Common myeloid progenitor, CD34-positive (primary cell): ENCODE results near the gene PDHA1.

Experiments
- CTCF ChIA-PET: fragments of 350-600 bp; sonication (Branson Sonifier 250); formaldehyde crosslinking; loops from one replicate; lab custom pipeline; 2021; ENCODE audit warnings: antibody characterized with exemption; lab: Charles Lee
- POLR2A ChIA-PET: fragments of 350-600 bp; sonication (Branson Sonifier 250); formaldehyde crosslinking; loops from one replicate; lab custom pipeline; 2021; ENCODE audit warnings: antibody characterized with exemption; lab: Charles Lee
- DNase-seq, 3 donors: peaks; one replicate each; pipeline versions ENCODE4 v3.0.0 to v3.0.0-alpha.2; 2013
- H3K27ac ChIP-seq, 2 experiments: 1 replicate in 1 of 2; 2 replicates in 1 of 2; pipeline ENCODE4 v1.7.0; 2013; ENCODE audit warnings: inconsistent platforms in 2 of 2, low read length in 2 of 2, mild to moderate bottlenecking in 2 of 2, low read depth in 1 of 2, moderate library complexity in 1 of 2; ENCODE audit not compliant: severe bottlenecking in 2 of 2, insufficient read depth in 1 of 2, poor library complexity in 1 of 2
- H3K27me3 ChIP-seq, 5 experiments: replicated peaks in 2 of 5; 1 replicate in 3 of 5; 2 replicates in 2 of 5; pipeline versions ENCODE4 v1.6.1 to v1.7.0; 2013; ENCODE audit warnings: low read length in 4 of 5, mild to moderate bottlenecking in 2 of 5, moderate library complexity in 2 of 5, inconsistent platforms in 1 of 5; ENCODE audit not compliant: insufficient read depth in 5 of 5, control insufficient read depth in 4 of 5
- H3K36me3 ChIP-seq, 4 experiments: 1 replicate in 2 of 4; 2 replicates in 2 of 4; pipeline versions ENCODE4 v1.6.1 to v1.7.0; 2013; ENCODE audit warnings: low read length in 3 of 4, control low read depth in 1 of 4, mild to moderate bottlenecking in 1 of 4; ENCODE audit not compliant: control insufficient read depth in 4 of 4, insufficient read depth in 4 of 4
- H3K4me1 ChIP-seq, 4 experiments: 1 replicate in 3 of 4; 2 replicates in 1 of 4; pipeline versions ENCODE4 v1.6.1 to v1.7.1; 2013; ENCODE audit warnings: low read length in 3 of 4, mild to moderate bottlenecking in 3 of 4, control low read depth in 1 of 4, inconsistent platforms in 1 of 4, moderate library complexity in 1 of 4; ENCODE audit not compliant: control insufficient read depth in 4 of 4, insufficient read depth in 4 of 4; ENCODE audit errors: control extremely low read depth in 1 of 4
- H3K4me3 ChIP-seq, 7 experiments: 1 replicate in 4 of 7; 2 replicates in 3 of 7; pipeline versions ENCODE4 v1.5.1 to v1.7.0; 2013; ENCODE audit warnings: mild to moderate bottlenecking in 7 of 7, low read length in 6 of 7, moderate library complexity in 6 of 7, inconsistent platforms in 2 of 7, low read depth in 2 of 7, control low read depth in 1 of 7; ENCODE audit not compliant: insufficient read depth in 4 of 7, control insufficient read depth in 1 of 7; ENCODE audit errors: extremely low read depth in 1 of 7
- H3K9me3 ChIP-seq, 5 experiments: 1 replicate in 4 of 5; 2 replicates in 1 of 5; pipeline versions ENCODE4 v1.6.1 to v1.7.1; 2013; ENCODE audit warnings: low read length in 4 of 5, mild to moderate bottlenecking in 2 of 5, inconsistent platforms in 1 of 5, low read depth in 1 of 5, moderate library complexity in 1 of 5; ENCODE audit not compliant: control insufficient read depth in 4 of 5, insufficient read depth in 2 of 5; ENCODE audit errors: control extremely low read depth in 1 of 5
- WGBS: methylation state at CpG from one replicate; pipeline ENCODE4 v1.1.5; 2013; ENCODE audit not compliant: insufficient coverage; 5-methylcytosine and 5-hydroxymethylcytosine counted together

The PDHA1 gene

GRCh38 chrX:19388064-19388679 lies 44.4 kb downstream of the PDHA1 start:
- no peak for DNase-seq
- Histone ChIP-seq H3K4me3 (no peak overlapping the region), H3K9me3 (peaks cover 0 to 3% (median 0%) of the 10 kb centered on the region in 5 experiments), H3K36me3 (no peaks in the 10 kb centered on the region), H3K4me1 (peaks cover 0 to 3% (median 0%) of the 10 kb centered on the region in 4 experiments), H3K27ac (no peak overlapping the region), H3K27me3 (peaks cover 0 to 3% (median 0%) of the 10 kb centered on the region in 5 experiments)
- ChIA-PET CTCF (no interaction called here), POLR2A (no interaction called here)
- WGBS: 87% methylated on average over 12 of the region's 13 CpGs

GRCh38 chrX:19388741-19389140 lies 45.0 kb downstream of the PDHA1 start:
- Histone ChIP-seq H3K36me3 (no peaks in the 10 kb centered on the region), H3K4me1 (peaks cover 0 to 3% (median 0%) of the 10 kb centered on the region in 4 experiments), H3K27ac (no peak overlapping the region), H3K9me3 (peaks cover 0 to 3% (median 0%) of the 10 kb centered on the region in 5 experiments), H3K27me3 (peaks cover 0 to 3% (median 0%) of the 10 kb centered on the region in 5 experiments), H3K4me3 (no peak overlapping the region)
- DNase-seq: no peak
- WGBS: 92% methylated on average over 6 of the region's 8 CpGs
- CTCF ChIA-PET: no interaction called here
- POLR2A ChIA-PET: no interaction called here

GRCh38 chrX:19389227-19389845 lies 45.6 kb downstream of the PDHA1 start:
- 33% methylated on average over 1 of the region's 4 CpGs for WGBS

GRCh38 chrX:19392078-19392477 lies 48.4 kb downstream of the PDHA1 start:
- DNase-seq: no peak
- Histone ChIP-seq H3K36me3 (no peaks in the 10 kb centered on the region), H3K9me3 (no peaks in the 10 kb centered on the region), H3K27me3 (no peaks in the 10 kb centered on the region), H3K4me1 (peaks cover 0 to 3% (median 0%) of the 10 kb centered on the region in 4 experiments), H3K4me3 (no peak overlapping the region), H3K27ac (no peak overlapping the region)
- ChIA-PET POLR2A (no interaction called here), CTCF (no interaction called here)
- 85% methylated on average over 10 of the region's 12 CpGs for WGBS

More at GRCh38 chrX:19389227-19389845, 45.6 kb downstream of the PDHA1 start:
- DNase-seq: no peak
- Histone ChIP-seq H3K36me3 (no peaks in the 10 kb centered on the region), H3K27me3 (peaks cover 0 to 3% (median 0%) of the 10 kb centered on the region in 5 experiments), H3K9me3 (peaks cover 0 to 3% (median 0%) of the 10 kb centered on the region in 5 experiments), H3K4me3 (no peak overlapping the region), H3K4me1 (peaks cover 0 to 3% (median 0%) of the 10 kb centered on the region in 4 experiments), H3K27ac (no peak overlapping the region)
- ChIA-PET CTCF (interaction anchor here (0.6 kb wide), 1 partner anchor 138 kb away, joined by 4 read pairs; no protein-coding TSS in a partner anchor), POLR2A (no interaction called here)

GRCh38 chrX:19392703-19393102 lies 49.0 kb downstream of the PDHA1 start:
- H3K36me3 ChIP-seq: no peaks in the 10 kb centered on the region
- H3K27me3 ChIP-seq: no peaks in the 10 kb centered on the region
- H3K4me3 ChIP-seq: no peak overlapping the region
- ChIA-PET CTCF (interaction anchor here (1.0 kb wide), 1 partner anchor 10 kb away, joined by 3 read pairs; no protein-coding TSS in a partner anchor), POLR2A (no interaction called here)
- H3K9me3 ChIP-seq: no peaks in the 10 kb centered on the region
- 65% methylated on average over 4 of the region's 4 CpGs for WGBS
- peaks cover 0 to 3% (median 0%) of the 10 kb centered on the region in 4 experiments for H3K4me1 ChIP-seq
- H3K27ac ChIP-seq: no peak overlapping the region
- peak in 1 of 3 donors; percentile 36 for DNase-seq

GRCh38 chrX:19403696-19404095 lies 60.0 kb downstream of the PDHA1 start:
- Histone ChIP-seq H3K36me3 (no peaks in the 10 kb centered on the region), H3K4me1 (no peaks in the 10 kb centered on the region), H3K27ac (no peak overlapping the region), H3K4me3 (no peak overlapping the region), H3K27me3 (no peaks in the 10 kb centered on the region), H3K9me3 (no peaks in the 10 kb centered on the region)
- ChIA-PET POLR2A (no interaction called here), CTCF (no interaction called here)
- DNase-seq: peak in 1 of 3 donors; percentile 7

GRCh38 chrX:19410259-19410658 lies 66.5 kb downstream of the PDHA1 start:
- H3K27ac ChIP-seq: no peak overlapping the region
- no peaks in the 10 kb centered on the region for H3K36me3 ChIP-seq
- H3K27me3 ChIP-seq: peaks cover 0 to 4% (median 0%) of the 10 kb centered on the region in 5 experiments
- peaks cover 0 to 6% (median 0%) of the 10 kb centered on the region in 5 experiments for H3K9me3 ChIP-seq
- CTCF ChIA-PET: no interaction called here
- POLR2A ChIA-PET: no interaction called here
- H3K4me3 ChIP-seq: no peak overlapping the region
- 100% methylated on average over 1 of the region's 2 CpGs for WGBS
- DNase-seq: no peak
- no peaks in the 10 kb centered on the region for H3K4me1 ChIP-seq
